ENCODE results near the gene ITM2B. TPM values are rescaled to one million over a fixed set of nuclear protein-coding genes. Genes with fewer than 3 reads are reported as not detected.

The ITM2B gene
- total and polyA plus RNA-seq, 10 of the 15 experiments (the other 5 are each of a cell fraction or from before 2014, with no cell fraction given) = 2.5 to 18.1 (median 4.9) TPM

- ChIA-PET SMC1A (ENCODE audit: uncharacterized antibody, unreplicated experiment) (interaction anchor here (0.7 to 2.5 kb wide), 2 partner anchors 50 to 110 kb away, joined by 3 to 9 read pairs; no protein-coding TSS in a partner anchor), RAD21 (ENCODE audit: unreplicated experiment) (interaction anchor here (0.6 to 1.2 kb wide), 3 partner anchors 326 to 343 kb away, joined by 3 to 4 read pairs (median 3); no protein-coding TSS in a partner anchor), CTCF (interaction anchor here (1.1 to 2.2 kb wide), 3 partner anchors 17 to 343 kb away, joined by 5 to 13 read pairs (median 9); no protein-coding TSS in a partner anchor), POLR2A (no interaction called here)
- Histone ChIP-seq H3K79me2 (ENCODE audit: control insufficient read depth, insufficient read depth, low read length) (no peaks in the 10 kb centered on the region), H3K4me1 (ENCODE audit: control insufficient read depth, insufficient read depth, low read length) (peaks cover 8% of the 10 kb centered on the region), H4K20me1 (ENCODE audit: control insufficient read depth, insufficient read depth) (0 out of 2 replicates have a peak, but pooled peaks cover 6% of the 10 kb centered on the region), H3K36me3 (ENCODE audit: control insufficient read depth in 2 of 2, insufficient read depth in 2 of 2, low read length in 1 of 2) (no peaks in the 10 kb centered on the region), H3K9me3 (replicated peaks; ENCODE audit: control insufficient read depth, insufficient read depth, low read length) (no peaks in the 10 kb centered on the region; the same call in 2 of the 3 replicates), H3K27ac (ENCODE audit: control insufficient read depth, insufficient read depth) (no peak overlapping the region), H2AFZ (ENCODE audit: control insufficient read depth, low read depth, low read length) (no peak overlapping the region), H3K4me2 (ENCODE audit: control insufficient read depth, insufficient read depth) (no peak overlapping the region), H3K9ac (ENCODE audit: control insufficient read depth, insufficient read depth, low read length) (no peak overlapping the region), H3K27me3 (replicated peaks in 1 of 2; ENCODE audit: control insufficient read depth in 2 of 2, insufficient read depth in 2 of 2, low read length in 1 of 2) (peaks cover 6% of the 10 kb centered on the region in 2 experiments), H3K4me3 (no peak overlapping the region)
- DNase-seq (ENCODE audit: low read depth, low spot score) = no peak
- no peak for ATAC-seq
- TF ChIP-seq SMAD5 (IDR thresholded peaks at IDR 0.05; ENCODE audit: low read depth) = no peak
- no peak for TF ChIP-seq ZBTB4 (CRISPR knock-in tag; IDR thresholded peaks at IDR 0.05)
- TF ChIP-seq STAT1 (conservative IDR thresholded peaks at IDR 0.05) = no peak
- TF ChIP-seq ESRRA (IDR thresholded peaks at IDR 0.05; ENCODE audit: low read length) = no peak
- no peak for TF ChIP-seq SREBF2 (IDR thresholded peaks at IDR 0.05; ENCODE audit: low read length)
- TF ChIP-seq NFIC (IDR thresholded peaks at IDR 0.05; ENCODE audit: low read depth, low read length) = no peak
- TF ChIP-seq ZNF622 (IDR thresholded peaks at IDR 0.05) = no peak
- no peak for TF ChIP-seq JUND (IDR thresholded peaks at IDR 0.05; ENCODE audit: low read depth, low read length)
- TF ChIP-seq PBX3 (IDR thresholded peaks at IDR 0.05; ENCODE audit: insufficient replicate concordance, low read depth, low read length) = no peak
- TF ChIP-seq RUNX3 (IDR thresholded peaks at IDR 0.05; ENCODE audit: low read length) = no peak
- TF ChIP-seq SMAD1 (IDR thresholded peaks at IDR 0.05; ENCODE audit: low read depth, partially characterized antibody) = no peak
- TF ChIP-seq MLLT1 (IDR thresholded peaks at IDR 0.05) = no peak
- 53% methylated on average over 3 of the region's 3 CpGs for WGBS (ENCODE audit: insufficient coverage, insufficient replicate concordance, low lambda C conversion rate, missing lambda C conversion rate)
- intact Hi-C loops (cut with micrococcal nuclease; ENCODE audit: unreplicated experiment) (loop anchor here (5.0 to 10.0 kb wide), 3 partner anchors 51 to 1988 kb away; no protein-coding TSS in a partner anchor), in situ Hi-C loops (cut with MboI) (no loop called here)
- no peak for FAIRE-seq
- no TSS peak for BruUV-seq (replicated peaks)
These were observed 3.7 kb downstream of the ITM2B start for GRCh38 chr13:48236528-48237353.

Data from GM12878 (cell line).